GM12873 (cell line): ENCODE measurements around the gene POLR2A.

Experiments used
- CTCF ChIP-seq: IDR thresholded peaks from 2 replicates; pipeline ENCODE4 v1.5.1; 2012; ENCODE audit warnings: low read depth, mild to moderate bottlenecking, moderate library complexity, low read length, control low read depth; ENCODE audit not compliant: insufficient read depth; ENCODE audit errors: missing control alignments

The POLR2A gene

GRCh38 chr17:7463372-7463846 lies 20.8 kb upstream of the POLR2A start:
- TF ChIP-seq CTCF, result no peak

DNA sequence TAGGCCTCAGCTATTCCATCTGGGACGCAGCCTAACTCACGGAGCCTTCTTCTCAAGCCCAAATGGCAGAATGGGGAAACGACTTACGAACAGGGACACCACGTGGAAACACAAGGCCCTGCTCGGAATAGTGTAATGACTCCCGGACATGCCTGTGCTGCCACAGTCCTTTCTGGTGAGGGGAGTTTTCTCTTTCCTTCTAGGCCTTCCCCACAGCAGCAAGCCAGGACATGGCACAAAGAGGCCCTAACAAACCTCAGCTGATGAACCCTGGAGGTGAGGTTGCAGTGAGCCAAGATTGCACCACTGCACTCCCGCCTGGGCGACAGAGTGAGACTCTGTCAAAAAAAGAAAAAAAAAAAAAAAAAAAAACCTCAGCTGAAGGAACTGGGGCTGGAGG lies 20.1 kb upstream of the POLR2A start:
- TF ChIP-seq CTCF, result no peak

GRCh38 chr17:7465597-7466275 lies 18.4 kb upstream of the POLR2A start:
- TF ChIP-seq CTCF, result no peak

- no peak for TF ChIP-seq CTCF
Observed at GRCh38 chr17:7466318-7466638, 17.9 kb upstream of the POLR2A start.

- TF ChIP-seq CTCF, result no peak
Observed at GRCh38 chr17:7466639-7467341, 17.4 kb upstream of the POLR2A start.

- no peak for TF ChIP-seq CTCF
Observed at GRCh38 chr17:7467498-7467897, 16.7 kb upstream of the POLR2A start.

GRCh38 chr17:7468290-7468689 lies 15.9 kb upstream of the POLR2A start:
- no peak for TF ChIP-seq CTCF
